KBM-7 (cell line): ENCODE data around the gene DNAJB5.
A peak's percentile ranks its signal among the peaks of the same experiment; 100 is the strongest.
"Not testable (repeated sequence)": the region's sequence is repeated elsewhere in the genome, so short reads cannot be mapped to it uniquely, and the experiment has no call there.

ENCODE experiments used
- DNase-seq: peaks from one replicate; pipeline ENCODE4 v3.0.0-alpha.2; 2015
- in situ Hi-C: fragments of 300-500 bp; cut with MboI; formaldehyde crosslinking; loops from 2 replicates; pipeline ENCODE4 v1.14.3; 2020; ENCODE audit warnings: low sequenced_read_pairs, low pct_unique_long_range_greater_than_20kb, mixed read lengths

DNAJB5 gene

GRCh38 chr9:34996181-34996904, 6.8 kb downstream of the DNAJB5 start:
- in situ Hi-C loops = no loop called here
- DNase-seq = no peak

GRCh38 chr9:34996905-34997279, 7.3 kb downstream of the DNAJB5 start:
- DNase-seq = no peak
- in situ Hi-C loops = no loop called here

GRCh38 chr9:34997379-34997781, 7.8 kb downstream of the DNAJB5 start:
- no peak for DNase-seq
- in situ Hi-C loops = no loop called here

- in situ Hi-C loops = no loop called here
- no peak for DNase-seq
Measured at GRCh38 chr9:34998266-34998665, 8.7 kb downstream of the DNAJB5 start.

- no peak for DNase-seq
- in situ Hi-C loops = no loop called here
Measured at GRCh38 chr9:34999576-34999975, 10.0 kb downstream of the DNAJB5 start.

DNA sequence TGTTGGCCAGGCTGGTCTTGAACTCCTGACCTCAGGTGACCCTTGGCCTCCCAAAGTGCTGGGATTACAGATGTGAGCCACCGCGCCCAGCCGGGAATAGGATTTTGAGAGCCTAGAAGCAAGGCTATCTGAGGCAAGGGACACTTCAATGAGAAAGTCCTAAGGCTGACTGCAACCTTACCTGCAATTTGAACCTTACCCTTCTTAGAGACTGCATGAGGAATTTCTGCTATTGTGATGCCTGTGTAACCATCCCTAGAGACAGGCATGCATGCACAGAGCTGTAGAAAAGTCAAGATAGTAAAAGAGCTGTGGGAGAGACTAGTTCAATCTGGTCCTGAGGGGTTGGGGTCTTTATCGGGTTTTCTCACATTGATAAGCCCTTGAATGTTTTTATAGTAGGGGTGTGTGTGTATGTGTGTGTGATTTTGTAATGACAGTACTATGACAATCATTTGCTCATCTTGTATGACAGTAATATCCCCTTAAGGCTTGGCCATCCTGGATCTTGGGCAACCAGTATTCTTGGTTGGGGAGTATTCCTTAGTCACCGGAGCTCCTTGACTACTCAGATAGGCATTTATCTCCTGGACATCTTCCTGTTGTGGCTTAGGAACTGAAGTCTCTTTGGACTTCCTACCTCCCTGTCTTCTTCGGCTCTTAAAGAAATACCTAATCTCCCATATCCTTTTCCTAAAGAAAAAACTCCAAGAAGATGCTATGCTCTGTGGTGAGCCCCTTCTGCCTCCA, 11.2 kb downstream of the DNAJB5 start:
- in situ Hi-C loops = no loop called here
- DNase-seq = no peak

GRCh38 chr9:35001285-35001677, 11.7 kb downstream of the DNAJB5 start:
- in situ Hi-C loops = no loop called here
- DNase-seq = no peak

DNA sequence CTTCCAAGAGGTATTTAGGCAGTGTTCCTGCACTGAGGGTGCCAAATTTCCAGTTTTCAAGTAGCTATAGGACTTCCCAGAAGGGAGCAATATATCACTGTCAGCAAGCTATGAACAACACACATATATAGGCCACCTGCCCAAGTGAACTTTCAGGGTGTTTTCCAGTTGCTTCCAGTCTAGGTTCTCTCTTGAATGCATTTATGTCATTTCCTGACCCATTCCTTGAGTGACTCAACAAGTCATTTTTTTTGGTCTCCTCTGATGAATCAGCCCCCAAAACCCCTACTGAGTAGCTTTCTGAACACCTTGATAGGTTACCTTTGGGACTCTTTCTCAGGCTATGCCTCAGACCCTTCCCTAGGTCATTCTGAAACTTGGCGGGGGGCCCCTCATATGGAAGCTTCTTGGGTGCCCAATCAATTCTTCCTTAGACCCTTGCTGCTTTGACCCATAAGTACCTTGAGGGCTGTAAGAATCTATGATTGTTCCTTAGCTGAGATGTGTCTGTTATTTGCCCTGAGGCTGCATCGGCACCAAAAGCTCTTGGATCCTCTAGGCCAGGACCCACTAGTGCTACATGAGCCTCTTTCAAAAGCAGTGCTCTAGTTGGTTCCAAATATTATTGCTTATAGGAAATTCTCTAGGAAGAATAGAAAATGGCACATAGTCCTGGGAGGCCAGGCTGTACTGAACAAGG, 12.4 kb downstream of the DNAJB5 start:
- in situ Hi-C loops = no loop called here
- DNase-seq = no peak

- no peak for DNase-seq
- in situ Hi-C loops = no loop called here
Measured at GRCh38 chr9:35002623-35003022, 13.1 kb downstream of the DNAJB5 start.

GRCh38 chr9:35004299-35004698, 14.8 kb downstream of the DNAJB5 start:
- in situ Hi-C loops, DNase-seq: not testable (repeated sequence)

GRCh38 chr9:35010351-35010958, 20.9 kb downstream of the DNAJB5 start:
- in situ Hi-C loops = no loop called here
- no peak for DNase-seq

GRCh38 chr9:35014517-35014916, 25.0 kb downstream of the DNAJB5 start:
- in situ Hi-C loops = no loop called here
- DNase-seq = no peak

DNA sequence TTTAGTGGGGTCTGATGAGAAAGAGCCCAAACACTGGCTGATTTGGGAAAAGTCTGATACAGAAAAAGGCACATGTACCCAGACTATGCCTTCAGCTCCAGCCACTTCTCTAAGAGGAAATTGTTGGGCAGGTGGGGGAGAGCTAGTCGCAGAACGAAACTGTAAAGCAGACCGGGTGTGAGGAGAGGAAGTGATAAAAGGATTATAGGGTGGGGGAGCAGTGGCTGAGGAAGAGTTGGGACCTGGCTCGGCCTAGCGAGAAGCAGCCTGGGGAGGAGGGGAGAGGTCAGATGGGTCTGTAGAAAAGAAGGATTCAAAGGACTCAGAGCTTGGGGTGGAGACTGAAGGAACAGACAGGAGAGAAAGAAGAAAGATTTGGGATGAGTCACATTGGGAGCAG, 33.9 kb downstream of the DNAJB5 start:
- in situ Hi-C loops = not testable (repeated sequence)
- DNase-seq = peak; percentile 94

- in situ Hi-C loops = no loop called here
- peak; percentile 85 for DNase-seq
Measured at GRCh38 chr9:35026671-35027070, 37.1 kb downstream of the DNAJB5 start.

DNA sequence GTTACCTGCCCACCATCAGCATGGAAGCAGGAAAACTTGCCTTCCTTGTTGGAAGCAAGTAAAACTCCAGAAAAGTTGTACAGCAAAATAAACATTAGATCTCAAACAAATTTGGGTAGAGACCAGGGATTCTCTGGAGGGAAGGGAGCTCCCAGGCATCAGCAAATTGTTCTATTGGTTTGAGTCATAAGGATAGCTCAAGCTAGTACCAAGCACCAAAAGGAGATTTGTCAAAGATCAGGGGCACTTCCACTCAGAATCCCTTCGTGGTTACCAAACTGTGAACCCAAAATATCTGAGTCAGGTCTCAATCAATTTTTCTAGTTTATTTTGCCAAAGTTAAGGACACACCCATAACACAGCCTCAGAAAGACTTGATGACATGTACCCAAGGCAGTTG, 37.8 kb downstream of the DNAJB5 start:
- DNase-seq = no peak
- in situ Hi-C loops = no loop called here

GRCh38 chr9:35027860-35028259, 38.3 kb downstream of the DNAJB5 start:
- DNase-seq = no peak
- in situ Hi-C loops = no loop called here

DNA sequence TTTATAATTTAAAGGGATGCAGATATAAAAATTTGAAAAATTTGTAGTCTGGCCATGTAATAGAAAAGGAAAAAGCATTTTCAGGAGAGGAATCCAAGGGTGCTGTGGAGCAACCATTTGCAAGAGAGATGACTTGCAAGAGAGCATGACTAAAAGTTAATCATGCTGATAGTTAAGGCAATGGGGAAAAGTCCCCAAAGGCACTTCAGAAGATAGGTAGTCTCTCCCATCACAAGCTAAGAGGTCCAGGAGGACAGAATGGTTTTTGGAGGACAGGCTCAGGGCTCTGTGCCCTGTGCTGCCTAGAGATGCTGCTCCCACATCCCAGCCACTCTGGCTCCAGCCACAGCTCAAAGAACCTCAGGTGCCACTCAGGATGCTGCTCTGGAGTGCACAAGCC, 38.8 kb downstream of the DNAJB5 start:
- no peak for DNase-seq
- in situ Hi-C loops = no loop called here

- in situ Hi-C loops = no loop called here
Measured at GRCh38 chr9:35029241-35029640, 39.7 kb downstream of the DNAJB5 start.

DNA sequence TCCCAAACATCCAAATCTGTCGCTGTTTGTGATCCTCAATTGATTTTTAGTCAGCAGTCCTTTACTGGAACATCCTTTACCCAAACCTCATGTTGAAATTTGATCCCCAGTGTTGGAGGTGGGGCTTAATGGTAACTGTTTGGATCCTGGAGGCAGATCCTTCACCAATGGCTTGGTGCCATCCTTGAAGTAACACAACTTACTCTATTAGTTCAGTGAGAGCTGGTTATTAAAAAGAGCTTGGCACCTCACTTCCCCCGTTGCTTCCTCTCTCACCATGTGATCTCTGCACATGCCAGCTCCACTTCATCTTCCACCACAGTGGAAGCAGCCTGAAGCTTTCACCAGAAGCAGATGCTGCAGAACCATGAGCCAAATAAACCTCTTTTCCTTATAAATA, 40.3 kb downstream of the DNAJB5 start:
- in situ Hi-C loops = no loop called here
- no peak for DNase-seq

More at GRCh38 chr9:35029241-35029640, 39.7 kb downstream of the DNAJB5 start:
- DNase-seq = no peak

- no peak for DNase-seq
- in situ Hi-C loops = no loop called here
Measured at GRCh38 chr9:35033101-35033500, 43.6 kb downstream of the DNAJB5 start.
